ENCODE data around the gene POLG.

POLG gene

GRCh38 chr15:89325039-89325803 lies 9.4 kb downstream of the POLG start:
- no peak for DNase-seq (ENCODE audit: low read depth, low spot score)
- ChIA-PET CTCF (interaction anchor here (0.9 kb wide), 1 partner anchor 118 kb away, joined by 3 read pairs; no protein-coding TSS in a partner anchor), POLR2A (interaction anchor here (2.0 kb wide), 1 partner anchor 9 kb away, joined by 6 read pairs; the partner anchor contains the start of gene POLG)
- no peak overlapping the region for H3K4me3 ChIP-seq (ENCODE audit: low read depth, low read length)
- TF ChIP-seq CTCF (IDR thresholded peaks at IDR 0.05; ENCODE audit: insufficient read depth, low read length, missing control alignments), result no peak

GRCh38 chr15:89323825-89324224 lies 10.8 kb downstream of the POLG start:
- no peak for DNase-seq (ENCODE audit: low read depth, low spot score)
- CTCF ChIA-PET, result interaction anchor here (1.9 to 3.1 kb wide), 4 partner anchors 9 to 116 kb away, joined by 4 to 17 read pairs (median 6); no protein-coding TSS in a partner anchor
- POLR2A ChIA-PET, result interaction anchor here (0.7 to 2.0 kb wide), 2 partner anchors 11 to 26 kb away, joined by 4 to 6 read pairs; partner anchors contain the start of gene POLG
- no peak for TF ChIP-seq CTCF (IDR thresholded peaks at IDR 0.05; ENCODE audit: insufficient read depth, low read length, missing control alignments)
- no peak overlapping the region for H3K4me3 ChIP-seq (ENCODE audit: low read depth, low read length)

- CTCF ChIA-PET, result interaction anchor here (1.9 to 3.1 kb wide), 4 partner anchors 10 to 115 kb away, joined by 4 to 17 read pairs (median 6); no protein-coding TSS in a partner anchor
- DNase-seq (ENCODE audit: low read depth, low spot score), result no peak
- no peak for TF ChIP-seq CTCF (IDR thresholded peaks at IDR 0.05; ENCODE audit: insufficient read depth, low read length, missing control alignments)
- POLR2A ChIA-PET, result no interaction called here
- no peak overlapping the region for H3K4me3 ChIP-seq (ENCODE audit: low read depth, low read length)
Observed at GRCh38 chr15:89322822-89323221, 11.8 kb downstream of the POLG start.

GRCh38 chr15:89321521-89322410 lies 12.9 kb downstream of the POLG start:
- POLR2A ChIA-PET, result interaction anchor here (0.8 to 1.1 kb wide), 3 partner anchors 8 to 13 kb away, joined by 3 to 5 read pairs (median 3); partner anchors contain the start of gene POLG
- CTCF ChIA-PET, result interaction anchor here (1.0 to 3.1 kb wide), 6 partner anchors 7 to 115 kb away, joined by 3 to 17 read pairs (median 4); no protein-coding TSS in a partner anchor
- H3K4me3 ChIP-seq (ENCODE audit: low read depth, low read length), result no peak overlapping the region
- no peak for DNase-seq (ENCODE audit: low read depth, low spot score)
- no peak for TF ChIP-seq CTCF (IDR thresholded peaks at IDR 0.05; ENCODE audit: insufficient read depth, low read length, missing control alignments)

GRCh38 chr15:89320200-89320599 lies 14.4 kb downstream of the POLG start:
- POLR2A ChIA-PET, result no interaction called here
- no peak overlapping the region for H3K4me3 ChIP-seq (ENCODE audit: low read depth, low read length)
- CTCF ChIA-PET, result interaction anchor here (1.5 to 2.3 kb wide), 3 partner anchors 7 to 12 kb away, joined by 4 to 13 read pairs (median 6); no protein-coding TSS in a partner anchor
- no peak for DNase-seq (ENCODE audit: low read depth, low spot score)
- TF ChIP-seq CTCF (IDR thresholded peaks at IDR 0.05; ENCODE audit: insufficient read depth, low read length, missing control alignments), result no peak

Measured in AG04449 (cell line).